Stimulated activated CD4-positive, alpha-beta T cell treated with anti-CD3 and anti-CD28 coated beads, Interleukin-12 subunit alpha, Interleukin-12 subunit beta, amount 100 ng/mL, for 24 hours (primary cell): ENCODE data around the gene LORICRIN.

Source experiments
- DNase-seq, 2 experiments: peaks; one replicate each; pipeline ENCODE4 v3.0.0-alpha.2; 2020; ENCODE audit warnings: low read depth in 2 of 2

Gene LORICRIN

GRCh38 chr1:153250166-153250565 lies 9.3 kb upstream of the LORICRIN start:
- no peak for DNase-seq

GRCh38 chr1:153251087-153251486 lies 8.4 kb upstream of the LORICRIN start:
- no peak for DNase-seq

GRCh38 chr1:153251562-153251961 lies 7.9 kb upstream of the LORICRIN start:
- no peak for DNase-seq

- no peak for DNase-seq
Measured at GRCh38 chr1:153251988-153252387, 7.5 kb upstream of the LORICRIN start.

GRCh38 chr1:153253076-153253475 lies 6.4 kb upstream of the LORICRIN start:
- DNase-seq, result no peak

GRCh38 chr1:153253693-153254092 lies 5.8 kb upstream of the LORICRIN start:
- no peak for DNase-seq

GRCh38 chr1:153260585-153261280 lies 1.2 kb downstream of the LORICRIN start:
- DNase-seq, result no peak

GRCh38 chr1:153261281-153262069 lies 2.0 kb downstream of the LORICRIN start:
- DNase-seq, result no peak

GRCh38 chr1:153262070-153262366 lies 2.5 kb downstream of the LORICRIN start:
- no peak for DNase-seq

GRCh38 chr1:153262462-153263157 lies 3.1 kb downstream of the LORICRIN start:
- no peak for DNase-seq

GRCh38 chr1:153265457-153265856 lies 6.0 kb downstream of the LORICRIN start:
- no peak for DNase-seq

- DNase-seq, result no peak
Measured at GRCh38 chr1:153271711-153272110, 12.2 kb downstream of the LORICRIN start.

GRCh38 chr1:153272186-153272585 lies 12.7 kb downstream of the LORICRIN start:
- no peak for DNase-seq

- peak in 1 of 2 experiments; percentile 37 for DNase-seq
Measured at GRCh38 chr1:153277852-153278251, 18.4 kb downstream of the LORICRIN start.

GRCh38 chr1:153288634-153289275 lies 29.3 kb downstream of the LORICRIN start:
- peak in 1 of 2 experiments; percentile 12 for DNase-seq

GRCh38 chr1:153291514-153291913 lies 32.0 kb downstream of the LORICRIN start:
- DNase-seq, result no peak

GRCh38 chr1:153292185-153292584 lies 32.7 kb downstream of the LORICRIN start:
- no peak for DNase-seq

- DNase-seq, result no peak
Measured at GRCh38 chr1:153292740-153293479, 33.4 kb downstream of the LORICRIN start.

- DNase-seq, result no peak
Measured at GRCh38 chr1:153293480-153293775, 33.9 kb downstream of the LORICRIN start.

GRCh38 chr1:153293851-153294250 lies 34.4 kb downstream of the LORICRIN start:
- DNase-seq, result no peak

GRCh38 chr1:153302308-153302707 lies 42.8 kb downstream of the LORICRIN start:
- DNase-seq, result no peak

- DNase-seq, result no peak
Measured at GRCh38 chr1:153305682-153306081, 46.2 kb downstream of the LORICRIN start.
